Endodermal cell (in vitro differentiated cells): ENCODE results near the gene DMPK. TPM values are rescaled to one million over a fixed set of nuclear protein-coding genes. Genes with fewer than 3 reads are reported as not detected.

Experiments used
- DNase-seq: peaks from one replicate; pipeline ENCODE4 v3.0.0-alpha.2; 2017
- H3K27ac ChIP-seq: 2 replicates; pipeline ENCODE4 v1.5.1; 2013; ENCODE audit warnings: mild to moderate bottlenecking, low read depth, low read length, moderate library complexity
- H3K27me3 ChIP-seq: 2 replicates; pipeline ENCODE4 v1.6.1; 2013; ENCODE audit warnings: mild to moderate bottlenecking, low read length, moderate library complexity; ENCODE audit not compliant: insufficient read depth, control insufficient read depth, poor library complexity, severe bottlenecking
- H3K36me3 ChIP-seq: 2 replicates; pipeline ENCODE4 v1.7.0; 2013; ENCODE audit warnings: mild to moderate bottlenecking, low read length, moderate library complexity; ENCODE audit not compliant: control insufficient read depth, insufficient read depth
- H3K4me1 ChIP-seq: one replicate; pipeline ENCODE4 v1.7.0; 2013; ENCODE audit warnings: low read length; ENCODE audit not compliant: control insufficient read depth, insufficient read depth
- H3K4me3 ChIP-seq: 2 replicates; pipeline ENCODE4 v1.5.1; 2013; ENCODE audit warnings: mild to moderate bottlenecking, low read length, moderate library complexity
- H3K9ac ChIP-seq: 2 replicates; pipeline ENCODE4 v1.6.1; 2013; ENCODE audit warnings: mild to moderate bottlenecking, low read length, moderate library complexity; ENCODE audit not compliant: poor library complexity, severe bottlenecking; ENCODE audit errors: extremely low read depth
- H3K9me3 ChIP-seq: 2 replicates; pipeline ENCODE4 v1.6.1; 2013; ENCODE audit warnings: mild to moderate bottlenecking, low read length, moderate library complexity; ENCODE audit not compliant: control insufficient read depth
- H3K27ac Mint-ChIP-seq: 2 replicates; pipeline ENCODE4 v1.8.0; 2020; ENCODE audit warnings: mixed read lengths
- H3K27me3 Mint-ChIP-seq: 2 replicates; pipeline ENCODE4 v1.8.0; 2021; ENCODE audit warnings: mild to moderate bottlenecking, mixed read lengths; ENCODE audit not compliant: insufficient read depth
- H3K36me3 Mint-ChIP-seq: 2 replicates; pipeline ENCODE4 v1.8.0; 2020; ENCODE audit warnings: low read depth, mixed read lengths
- H3K4me1 Mint-ChIP-seq: 2 replicates; pipeline ENCODE4 v1.8.0; 2020; ENCODE audit warnings: mixed read lengths
- H3K4me3 Mint-ChIP-seq: 2 replicates; pipeline ENCODE4 v1.8.0; 2020; ENCODE audit warnings: mild to moderate bottlenecking, moderate library complexity, mixed read lengths
- H3K9me3 Mint-ChIP-seq: 2 replicates; pipeline ENCODE4 v1.8.0; 2020; ENCODE audit warnings: mild to moderate bottlenecking, mixed read lengths
- CTCF ChIP-seq: fragments of 200-600 bp; sonication (generic); conservative IDR thresholded peaks from 2 replicates; pipeline ENCODE4 v1.5.0; 2021; ENCODE audit warnings: antibody characterized with exemption, mild to moderate bottlenecking
- WGBS, 2 experiments: methylation state at CpG; one replicate each; pipeline versions ENCODE4 v1.1.5 to v1.1.7; 2013; ENCODE audit warnings: missing lambda C conversion rate in 2 of 2, mixed read lengths in 1 of 2; ENCODE audit not compliant: insufficient coverage in 1 of 2, insufficient read length in 1 of 2; 5-methylcytosine and 5-hydroxymethylcytosine counted together
- total RNA-seq, 2 donors: library from RNA; stranded (reverse); fragmentation: NEBNext Ultra II Directional in 1 of 2; extraction: Animal tissue kit (Norgen Biotek cat#: 25700) in 1 of 2; gene quantifications; 2 replicates in 1 of 2; 3 replicates in 1 of 2; pipeline ENCODE4 v1.2.1, GENCODE V29; 2021

Gene DMPK
- total RNA-seq, 2 donors from 2014 or later, result 58.8 to 75.9 TPM

DNA sequence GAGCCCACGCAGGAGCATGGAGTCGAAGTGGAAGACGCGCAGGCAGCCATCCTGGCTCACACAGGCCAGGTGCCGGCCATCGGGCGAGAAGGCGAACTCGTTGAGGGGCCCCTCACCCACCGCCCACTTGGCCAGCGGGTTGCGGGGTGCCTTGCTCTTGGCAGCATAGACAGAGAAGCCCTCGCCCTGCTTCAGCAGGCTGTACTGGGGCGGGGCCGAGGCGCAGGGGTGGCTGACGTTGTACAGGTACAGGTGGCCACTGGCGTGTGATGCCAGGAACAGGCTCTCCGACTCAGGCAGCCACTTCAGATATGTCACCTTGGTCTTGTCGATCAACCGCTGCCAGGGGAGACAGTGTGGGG, 4.2 kb upstream of the DMPK start:
- no peak overlapping the region for H3K4me3 Mint-ChIP-seq
- no peak for TF ChIP-seq CTCF
- Histone ChIP-seq H3K27me3 (no peaks in the 10 kb centered on the region), H3K36me3 (peaks cover 31% of the 10 kb centered on the region), H3K27ac (no peak overlapping the region), H3K4me3 (no peak overlapping the region), H3K9ac (no peak overlapping the region), H3K9me3 (no peaks in the 10 kb centered on the region), H3K4me1 (no peaks in the 10 kb centered on the region)
- peaks cover 42% of the 10 kb centered on the region for H3K36me3 Mint-ChIP-seq
- peaks cover 6% of the 10 kb centered on the region for H3K4me1 Mint-ChIP-seq
- H3K27ac Mint-ChIP-seq, result no peak overlapping the region
- no peaks in the 10 kb centered on the region for H3K27me3 Mint-ChIP-seq
- WGBS, 2 experiments, result 96 to 98% methylated on average over 12 to 21 of the region's 21 CpGs
- H3K9me3 Mint-ChIP-seq, result no peaks in the 10 kb centered on the region
- no peak for DNase-seq

GRCh38 chr19:45785781-45786532, 3.7 kb upstream of the DMPK start:
- Mint-ChIP-seq H3K9me3 (no peaks in the 10 kb centered on the region), H3K27ac (no peak overlapping the region), H3K4me3 (no peak overlapping the region), H3K36me3 (peaks cover 42% of the 10 kb centered on the region), H3K27me3 (peaks cover 2% of the 10 kb centered on the region), H3K4me1 (peaks cover 4% of the 10 kb centered on the region)
- H3K9me3 ChIP-seq, result no peaks in the 10 kb centered on the region
- H3K36me3 ChIP-seq, result peaks cover 30% of the 10 kb centered on the region
- H3K27me3 ChIP-seq, result no peaks in the 10 kb centered on the region
- TF ChIP-seq CTCF, result no peak
- H3K27ac ChIP-seq, result no peak overlapping the region
- H3K4me1 ChIP-seq, result no peaks in the 10 kb centered on the region
- no peak overlapping the region for H3K4me3 ChIP-seq
- DNase-seq, result no peak
- H3K9ac ChIP-seq, result no peak overlapping the region
- whole genome bisulfite sequencing, 2 experiments, result 93 to 94% methylated on average over 36 to 57 of the region's 57 CpGs

DNA sequence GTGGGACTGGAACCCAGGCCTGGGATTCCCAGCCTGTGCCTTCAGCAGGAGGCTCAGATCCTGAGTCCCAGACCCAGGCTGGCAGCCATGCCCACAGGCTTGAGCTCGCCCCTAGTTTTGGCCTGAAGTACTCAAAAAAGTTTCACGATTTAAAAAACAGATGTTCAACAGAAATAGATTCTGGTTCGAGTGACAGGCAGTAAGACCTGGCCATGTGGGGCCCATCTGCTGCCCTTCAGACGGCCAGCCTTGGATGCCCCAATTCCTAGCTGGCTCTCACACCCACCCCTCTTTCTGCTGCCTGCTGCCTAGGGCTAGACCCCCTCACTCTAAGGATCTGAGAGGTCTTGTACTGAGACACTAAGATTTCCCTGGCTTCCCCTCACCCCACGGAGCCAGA, 2.8 kb upstream of the DMPK start:
- peaks cover 7% of the 10 kb centered on the region for H3K4me1 ChIP-seq
- H3K4me3 ChIP-seq, result no peak overlapping the region
- no peak for DNase-seq
- H3K36me3 ChIP-seq, result peaks cover 23% of the 10 kb centered on the region
- H3K27ac ChIP-seq, result no peak overlapping the region
- H3K9me3 ChIP-seq, result no peaks in the 10 kb centered on the region
- no peak overlapping the region for H3K27ac Mint-ChIP-seq
- H3K4me3 Mint-ChIP-seq, result no peak overlapping the region
- no peaks in the 10 kb centered on the region for H3K27me3 ChIP-seq
- peaks cover 37% of the 10 kb centered on the region for H3K36me3 Mint-ChIP-seq
- no peak overlapping the region for H3K9ac ChIP-seq
- no peak for TF ChIP-seq CTCF
- H3K27me3 Mint-ChIP-seq, result peaks cover 4% of the 10 kb centered on the region
- peaks cover 4% of the 10 kb centered on the region for H3K4me1 Mint-ChIP-seq
- no peaks in the 10 kb centered on the region for H3K9me3 Mint-ChIP-seq
- WGBS, 2 experiments, result 88 to 96% methylated on average over 4 to 5 of the region's 5 CpGs
